A673 (cell line): Measurements from ENCODE around the gene NPAS1. TPM values are rescaled to one million over a fixed set of nuclear protein-coding genes. Genes with fewer than 3 reads are reported as not detected.

Experiments used
- BruUV-seq: library from RNA; stranded (reverse); fragments of 400-500 nt; replicated peaks from 2 replicates; lab custom pipeline; 2021; lab: Mats Ljungman, UMichigan
- CTCF ChIA-PET: fragments of 300-600 bp; sonication (Branson Sonifier 250); formaldehyde crosslinking; loops from one replicate; lab custom pipeline; 2022; ENCODE audit warnings: antibody characterized with exemption; lab: Charles Lee
- POLR2A ChIA-PET: fragments of 300-600 bp; sonication (Branson Sonifier 250); formaldehyde crosslinking; loops from one replicate; lab custom pipeline; 2022; ENCODE audit warnings: antibody characterized with exemption; ENCODE audit not compliant: low non-redundant PET; lab: Charles Lee
- DNase-seq: peaks from one replicate; pipeline ENCODE4 v3.0.0-alpha.2; 2015; ENCODE audit warnings: low spot score
- H3K27ac ChIP-seq: fragments of 200-600 bp; sonication (generic); 2 replicates; pipeline ENCODE4 v1.5.1; 2016; ENCODE audit warnings: mixed run types, low read depth, mild to moderate bottlenecking, mixed read lengths, antibody characterized with exemption, low read length; ENCODE audit not compliant: poor library complexity, severe bottlenecking
- H3K27me3 ChIP-seq: fragments of 200-600 bp; sonication (generic); replicated peaks from 2 replicates; pipeline ENCODE4 v1.6.1; 2017; ENCODE audit warnings: mixed run types, low read depth, mild to moderate bottlenecking, mixed read lengths, antibody characterized with exemption, low read length; ENCODE audit not compliant: insufficient read depth, poor library complexity
- H3K36me3 ChIP-seq: fragments of 200-600 bp; sonication (generic); 2 replicates; pipeline ENCODE4 v1.6.1; 2016; ENCODE audit warnings: mixed run types, mild to moderate bottlenecking, mixed read lengths, antibody characterized with exemption, low read length; ENCODE audit not compliant: insufficient read depth, poor library complexity, severe bottlenecking
- H3K4me1 ChIP-seq: fragments of 200-600 bp; sonication (generic); 2 replicates; pipeline ENCODE4 v1.6.1; 2017; ENCODE audit warnings: mixed run types, mild to moderate bottlenecking, mixed read lengths, antibody characterized with exemption, low read length; ENCODE audit not compliant: insufficient read depth, poor library complexity, severe bottlenecking
- H3K4me3 ChIP-seq: fragments of 200-600 bp; sonication (generic); 2 replicates; pipeline ENCODE4 v1.5.1; 2016; ENCODE audit warnings: low read depth, mixed run types, mild to moderate bottlenecking, mixed read lengths, low read length; ENCODE audit not compliant: poor library complexity, severe bottlenecking
- H3K9me3 ChIP-seq: fragments of 200-600 bp; sonication (generic); 2 replicates; pipeline ENCODE4 v1.6.1; 2016; ENCODE audit warnings: mixed run types, low read depth, mild to moderate bottlenecking, mixed read lengths, antibody characterized with exemption, low read length; ENCODE audit not compliant: poor library complexity, severe bottlenecking
- CTCF ChIP-seq: fragments of 300-800, 200-600 bp; sonication (generic); conservative IDR thresholded peaks from 2 replicates; pipeline ENCODE4 v1.5.1; 2017; ENCODE audit warnings: low read depth, mild to moderate bottlenecking, antibody characterized with exemption, low read length, moderate library complexity, mixed read lengths
- EZH2 ChIP-seq: fragments of 200-600 bp; sonication (generic); IDR thresholded peaks from 2 replicates; pipeline ENCODE4 v1.6.1; 2017; ENCODE audit warnings: borderline replicate concordance, low read depth, mild to moderate bottlenecking, mixed read lengths, antibody characterized with exemption, low read length; ENCODE audit not compliant: poor library complexity, severe bottlenecking
- intact Hi-C: fragments of 100-400 bp; cut with micrococcal nuclease; formaldehyde crosslinking; loops from one replicate; pipeline ENCODE4 v1.10.0; 2022; ENCODE audit not compliant: unreplicated experiment
- total RNA-seq: library from RNA; stranded (reverse); gene quantifications from 2 replicates; pipeline ENCODE4 v1.2.3, GENCODE V29; 2021

Gene NPAS1
- total RNA-seq, 1 experiment from 2014 or later, result 2.1 TPM

- no TSS peak for BruUV-seq
- no peak for DNase-seq
- Histone ChIP-seq H3K36me3 (no peaks in the 10 kb centered on the region), H3K9me3 (no peaks in the 10 kb centered on the region), H3K4me3 (no peak overlapping the region), H3K4me1 (no peaks in the 10 kb centered on the region), H3K27ac (no peak overlapping the region), H3K27me3 (no peaks in the 10 kb centered on the region)
- ChIA-PET POLR2A (no interaction called here), CTCF (no interaction called here)
- intact Hi-C loops, result no loop called here
- no peak for TF ChIP-seq EZH2
- TF ChIP-seq CTCF, result no peak
Measured at GRCh38 chr19:47040869-47041268, 21.2 kb downstream of the NPAS1 start.

GRCh38 chr19:47044946-47045866, 25.6 kb downstream of the NPAS1 start:
- intact Hi-C loops, result no loop called here
- H3K36me3 ChIP-seq, result no peaks in the 10 kb centered on the region
- H3K27me3 ChIP-seq, result no peaks in the 10 kb centered on the region
- no peak overlapping the region for H3K27ac ChIP-seq
- CTCF ChIA-PET, result no interaction called here
- TF ChIP-seq CTCF (no peak), EZH2 (no peak)
- H3K9me3 ChIP-seq, result no peaks in the 10 kb centered on the region
- POLR2A ChIA-PET, result no interaction called here
- DNase-seq, result no peak
- H3K4me1 ChIP-seq, result peaks cover 9% of the 10 kb centered on the region
- H3K4me3 ChIP-seq, result no peak overlapping the region
- BruUV-seq, result no TSS peak

DNA sequence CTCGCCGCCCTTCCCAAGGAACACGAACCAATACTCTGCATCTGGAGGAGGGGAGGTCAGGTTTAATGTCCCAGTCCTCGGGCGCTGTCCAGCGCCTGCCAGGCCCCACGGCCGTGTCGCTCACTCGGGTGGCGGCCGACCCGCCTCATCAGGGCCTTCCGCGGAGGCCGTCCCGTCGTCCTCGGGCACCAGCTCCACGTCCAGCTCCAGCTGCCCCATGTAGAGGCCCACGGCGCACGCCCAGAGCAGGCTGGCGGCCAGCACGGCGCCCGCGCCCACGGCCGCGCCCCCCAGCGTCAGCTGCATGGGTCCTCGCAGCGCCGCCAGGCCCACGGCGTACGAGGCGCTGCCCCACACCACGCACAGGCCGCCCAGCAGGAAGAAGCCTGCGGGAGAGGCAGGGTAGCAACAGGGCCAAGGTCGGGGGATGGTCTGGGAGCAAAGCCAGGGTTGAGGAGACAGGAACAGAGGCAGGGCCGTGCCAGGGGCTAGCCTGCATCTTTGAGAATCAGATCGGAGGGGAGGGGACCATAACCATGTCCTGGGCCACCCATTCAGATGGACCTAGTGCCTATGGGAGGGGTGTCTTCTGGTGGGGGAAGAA, 26.3 kb downstream of the NPAS1 start:
- TF ChIP-seq CTCF (no peak), EZH2 (no peak)
- no peak for DNase-seq
- Histone ChIP-seq H3K4me1 (peaks cover 9% of the 10 kb centered on the region), H3K9me3 (no peaks in the 10 kb centered on the region), H3K36me3 (no peaks in the 10 kb centered on the region), H3K27me3 (no peaks in the 10 kb centered on the region), H3K4me3 (no peak overlapping the region), H3K27ac (no peak overlapping the region)
- BruUV-seq, result no TSS peak
- ChIA-PET CTCF (no interaction called here), POLR2A (no interaction called here)
- intact Hi-C loops, result no loop called here
